Fibroblast of peridontal ligament (primary cell): Measurements from ENCODE around the gene CRABP2.

Experiments used
- DNase-seq: peaks from one replicate; pipeline ENCODE4 v3.0.0-alpha.2; 2010; ENCODE audit errors: extremely low read depth

The CRABP2 gene

DNA sequence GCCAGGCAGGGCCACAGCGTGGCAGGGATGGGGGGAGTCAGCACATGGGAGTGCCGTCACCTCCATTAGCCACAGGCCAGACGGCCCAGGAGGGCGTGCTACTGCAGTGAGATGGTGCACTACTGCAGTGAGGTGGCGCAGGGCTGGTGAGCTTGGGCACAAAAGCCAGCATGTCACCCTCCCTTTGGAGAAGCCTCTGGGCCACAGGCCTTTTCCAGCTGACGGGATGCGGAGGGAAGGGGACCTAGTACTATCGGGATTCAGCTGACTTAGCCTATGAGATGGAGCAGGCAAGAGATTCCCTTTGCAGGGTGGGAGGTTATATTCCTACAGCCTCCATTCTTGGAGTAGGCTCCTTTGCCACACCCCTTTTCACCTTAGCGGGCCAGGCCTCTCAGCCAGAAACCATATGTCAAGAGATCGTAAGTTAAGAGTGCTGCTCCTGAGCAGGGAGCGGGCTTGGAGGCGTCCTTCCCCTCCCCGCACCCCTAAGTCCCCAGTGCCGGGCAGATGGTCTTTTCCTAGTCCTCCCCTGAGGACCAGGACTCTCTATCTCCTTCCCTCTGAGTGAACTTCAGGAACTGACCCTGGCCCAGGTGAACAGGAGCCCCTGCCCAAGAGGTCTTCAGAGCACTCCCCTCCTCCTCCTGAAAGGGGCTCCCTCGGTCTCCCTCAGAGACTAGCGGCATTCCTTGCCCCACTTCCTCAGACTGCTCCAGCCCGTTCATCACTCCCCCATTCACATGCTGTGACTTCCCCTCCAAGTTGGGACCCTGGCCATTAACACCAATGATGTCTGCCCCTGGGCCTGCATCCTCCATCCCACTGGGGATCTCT lies 36.4 kb downstream of the CRABP2 start:
- no peak for DNase-seq

DNA sequence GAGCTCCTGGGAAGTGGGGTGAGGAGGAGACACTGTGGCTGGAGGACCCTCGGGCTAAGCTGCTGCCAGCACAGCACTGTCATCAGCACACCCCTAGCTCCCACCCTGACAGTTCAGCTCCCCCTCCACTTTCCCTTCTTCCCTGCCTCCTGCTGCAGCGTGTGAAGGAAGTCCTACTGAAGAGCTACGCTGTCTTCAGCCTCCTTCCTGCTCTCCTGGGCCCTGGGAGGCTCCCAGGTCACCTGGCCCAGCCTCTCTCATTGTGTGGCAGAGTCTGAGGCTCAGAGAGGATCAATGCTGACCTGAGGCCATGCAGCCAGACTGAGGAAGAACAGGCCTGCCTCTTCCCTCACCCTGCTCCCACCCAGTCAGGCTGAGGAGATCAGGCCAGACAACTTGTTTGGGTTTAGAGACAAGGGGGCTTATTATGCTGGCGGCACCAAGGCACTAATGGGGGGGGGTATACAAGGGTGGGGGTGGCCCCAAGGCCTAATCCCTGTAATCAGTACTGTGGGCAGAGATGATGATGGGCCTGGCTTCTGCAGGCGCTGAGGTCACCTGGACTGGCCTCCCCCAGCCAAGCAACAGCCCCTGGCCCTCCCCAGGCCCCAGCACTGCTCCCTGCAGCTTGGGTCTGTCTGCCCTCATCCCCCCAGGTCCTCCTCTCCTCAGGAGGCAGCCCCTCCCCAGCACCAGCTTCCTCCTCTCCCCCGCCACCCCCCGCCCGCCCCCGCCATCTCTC lies 37.2 kb downstream of the CRABP2 start:
- DNase-seq: no peak

DNA sequence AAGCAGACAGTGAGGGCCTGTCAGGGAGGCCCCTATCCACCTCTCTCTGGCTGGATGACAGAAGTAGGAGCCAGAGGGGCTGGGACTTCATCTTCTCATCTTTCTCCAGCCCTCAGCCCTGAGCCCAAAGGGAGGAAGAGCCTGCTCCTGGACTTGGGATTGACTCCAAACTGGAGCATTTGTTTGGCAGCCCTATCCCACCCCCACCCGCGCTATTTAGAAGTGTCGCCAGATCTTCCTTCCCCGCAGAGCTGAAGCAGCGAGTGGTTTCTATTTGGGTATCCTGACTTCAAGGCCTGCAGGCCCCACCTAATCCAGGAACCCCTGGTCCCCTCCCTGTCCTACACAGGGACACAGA lies 37.8 kb downstream of the CRABP2 start:
- peak; percentile 54 for DNase-seq

DNA sequence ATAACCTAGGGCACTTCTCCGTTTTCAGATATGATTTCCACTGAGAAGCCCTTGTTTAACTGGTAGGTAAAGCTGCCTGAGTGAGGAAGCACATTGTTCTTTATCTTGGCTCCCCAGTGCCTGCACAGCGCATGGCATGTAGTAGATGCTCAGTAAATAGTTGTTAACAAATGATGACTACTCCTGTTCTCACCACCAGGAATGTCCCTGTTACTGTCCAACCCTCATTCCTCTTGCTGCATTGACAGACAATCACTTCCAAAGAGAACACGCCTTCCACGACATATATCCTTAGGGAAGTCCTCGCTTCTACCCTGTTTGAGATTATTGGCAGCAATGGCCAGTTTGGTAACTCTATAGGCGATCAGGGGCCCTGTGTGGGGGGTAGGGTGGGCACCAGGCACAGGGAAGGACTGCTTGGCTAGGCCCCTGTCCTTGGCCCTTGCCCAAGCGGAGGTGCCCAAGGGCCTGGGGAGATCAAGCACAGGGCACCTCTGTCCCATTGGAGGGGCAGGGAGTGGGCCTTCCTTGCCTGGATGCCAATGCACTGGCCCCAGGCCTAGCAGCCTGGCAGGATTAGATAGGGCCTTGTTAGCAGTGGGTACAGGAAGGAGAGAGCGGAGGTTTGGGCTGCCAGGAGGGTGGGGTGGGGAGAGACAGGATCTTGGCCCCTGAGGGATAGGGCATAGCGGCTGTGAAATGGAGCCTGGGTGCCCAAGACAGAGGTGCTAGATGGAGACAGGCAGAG lies 38.3 kb downstream of the CRABP2 start:
- no peak for DNase-seq

DNA sequence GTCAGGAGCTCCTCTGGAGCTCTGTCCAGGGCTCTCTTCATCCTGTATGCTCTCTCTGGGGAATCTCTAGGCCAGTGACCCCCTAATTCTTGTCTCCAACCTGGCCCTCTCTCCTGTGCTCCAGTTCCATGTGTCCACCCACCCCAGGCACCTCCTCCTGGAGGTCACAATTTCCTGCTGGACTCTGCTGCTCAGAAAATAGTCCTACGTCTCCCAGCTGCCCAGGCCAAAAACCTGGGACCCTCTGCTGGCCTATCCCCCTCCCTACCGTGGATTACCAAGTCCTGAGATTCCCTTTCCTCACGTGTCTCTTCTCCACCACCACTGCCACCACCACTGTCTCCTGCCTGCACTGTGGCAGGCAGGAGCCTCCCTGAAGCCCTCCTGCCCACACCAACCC lies 39.8 kb downstream of the CRABP2 start:
- DNase-seq: no peak

DNA sequence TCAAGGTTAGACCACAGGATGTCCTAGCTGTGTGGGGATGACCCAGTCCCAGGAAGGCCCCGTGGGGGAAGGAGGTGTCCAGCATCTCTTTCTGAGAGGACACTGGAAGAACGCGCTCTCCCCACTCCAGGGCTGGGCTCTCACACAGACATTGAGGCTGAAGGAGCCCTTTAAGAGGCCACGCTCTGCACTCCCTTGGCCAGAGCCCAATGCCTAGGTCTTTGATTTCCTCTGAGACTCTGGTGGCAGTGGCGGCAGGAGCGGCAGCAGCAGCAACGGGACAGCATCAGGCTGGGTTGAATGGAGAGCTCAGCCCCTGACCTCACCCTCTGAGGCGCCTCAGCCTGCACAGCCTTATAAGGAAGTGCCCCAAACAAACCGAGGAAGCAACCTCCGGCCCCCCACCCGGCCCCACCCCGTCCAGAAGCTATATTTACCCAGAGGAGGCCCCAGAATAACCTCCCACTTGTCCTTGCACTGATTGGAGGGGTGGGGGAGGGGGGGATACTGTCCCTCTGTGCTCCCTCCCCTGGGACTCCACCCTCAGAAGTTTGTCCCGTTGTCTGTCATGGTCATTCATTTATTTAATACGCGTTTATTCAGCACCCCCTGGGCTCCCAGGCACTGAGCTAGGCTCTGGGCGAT lies 40.5 kb downstream of the CRABP2 start:
- peak; percentile 31 for DNase-seq

DNA sequence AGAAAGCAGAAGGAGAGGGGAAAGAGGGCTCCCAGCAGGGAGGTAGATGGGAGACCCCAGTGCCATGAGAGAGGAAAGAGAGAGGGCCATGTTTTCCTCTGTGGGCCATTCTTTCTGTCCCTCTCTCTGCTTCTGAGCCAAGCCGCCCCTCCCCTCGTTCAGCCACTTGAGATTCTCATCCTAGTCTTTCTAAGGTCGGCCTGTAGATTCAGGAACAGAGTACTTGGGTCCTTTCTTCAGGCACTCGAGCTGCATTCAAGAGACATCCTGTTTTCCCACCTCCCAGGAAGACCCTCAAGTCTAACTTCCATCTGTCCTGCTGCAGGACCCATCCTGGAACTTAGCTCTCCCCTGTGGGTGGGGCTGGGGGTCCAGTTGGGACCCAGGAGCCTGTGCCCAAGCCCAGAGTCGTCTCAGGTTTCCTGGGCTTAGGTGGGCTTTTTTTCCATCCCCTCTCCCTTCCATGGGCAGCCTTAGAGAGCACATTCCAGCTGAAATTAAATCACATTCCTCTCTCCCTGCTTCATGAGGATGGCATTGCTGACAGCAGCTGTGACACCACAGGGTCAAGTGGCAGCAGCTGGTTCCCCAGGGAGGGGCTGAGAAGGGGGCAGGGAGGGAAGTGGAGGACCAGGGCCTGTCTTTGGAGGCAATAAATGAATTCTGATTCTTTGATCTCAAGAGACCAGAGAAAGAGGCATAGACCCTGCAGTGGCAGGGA lies 41.2 kb downstream of the CRABP2 start:
- DNase-seq: peak; percentile 30

DNA sequence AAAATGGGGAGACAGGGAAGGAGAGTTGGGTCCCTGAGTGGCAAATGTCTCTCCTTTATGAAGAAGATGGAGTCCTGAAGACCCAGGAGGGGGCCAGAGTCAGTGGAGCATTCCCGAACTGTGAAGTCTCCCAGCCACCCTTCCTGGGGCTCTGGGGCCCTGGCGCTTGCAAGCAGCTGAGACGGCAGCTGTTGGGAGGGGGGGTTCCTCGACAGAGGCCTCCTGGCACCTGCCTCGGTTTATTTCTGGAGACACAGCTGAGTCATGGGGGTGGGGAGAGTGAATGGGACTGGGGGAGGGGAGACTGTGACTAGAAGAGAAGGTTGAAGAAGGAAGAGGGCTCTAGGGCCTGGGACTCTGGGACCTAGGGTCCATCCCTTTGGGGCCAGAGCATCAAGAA lies 42.2 kb downstream of the CRABP2 start:
- DNase-seq: no peak

DNA sequence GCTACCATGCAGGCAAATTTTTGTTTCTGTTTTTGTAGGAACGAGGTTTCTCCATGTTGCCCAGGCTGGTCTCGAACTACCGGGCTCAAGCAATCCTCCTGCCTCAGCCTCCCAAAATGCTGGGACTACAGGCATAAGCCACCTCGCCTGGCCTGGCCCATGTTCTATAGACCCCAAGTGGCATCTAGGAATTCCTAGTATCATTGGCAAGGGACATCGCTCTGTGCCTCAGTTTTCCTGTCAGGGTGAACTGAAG lies 42.7 kb downstream of the CRABP2 start:
- DNase-seq: no peak

DNA sequence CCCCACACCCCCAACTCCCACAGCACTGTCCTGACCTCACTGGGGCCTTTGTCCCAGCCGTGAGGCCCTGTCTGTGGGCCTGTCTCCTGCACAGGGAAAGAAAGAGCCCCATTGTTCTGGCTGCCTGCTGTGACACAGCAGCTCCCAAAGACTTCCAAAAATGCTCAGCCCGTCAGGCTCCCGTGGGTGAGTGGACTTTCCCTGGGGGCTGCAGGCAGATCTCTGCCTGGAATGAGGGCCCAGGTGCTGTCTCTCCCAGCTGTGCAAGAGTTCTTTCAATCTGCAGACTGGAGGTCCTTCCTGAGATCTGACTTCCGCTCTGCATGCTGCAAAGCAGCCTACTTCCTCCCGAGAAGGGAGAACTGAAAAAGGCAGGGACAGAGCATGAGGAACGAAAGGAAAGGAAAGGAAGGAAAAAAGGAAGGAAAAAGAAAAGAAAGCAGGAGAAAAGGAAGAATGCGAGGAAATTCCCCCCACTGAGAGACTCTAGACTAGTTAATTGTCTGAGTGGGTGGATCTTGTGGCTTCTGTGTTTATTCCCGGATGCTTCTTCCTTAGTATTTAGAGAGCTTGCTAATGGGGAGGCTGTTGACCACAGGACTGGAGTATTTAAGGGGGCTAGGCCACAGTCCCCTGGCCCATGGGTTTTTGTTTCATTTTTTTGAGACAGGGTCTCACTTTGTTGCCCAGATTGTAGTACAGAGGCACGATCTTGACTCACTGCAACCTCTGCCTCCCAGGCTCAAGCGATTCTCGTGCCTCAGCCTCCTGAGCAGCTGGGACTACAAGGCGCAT lies 43.2 kb downstream of the CRABP2 start:
- peak; percentile 44 for DNase-seq

DNA sequence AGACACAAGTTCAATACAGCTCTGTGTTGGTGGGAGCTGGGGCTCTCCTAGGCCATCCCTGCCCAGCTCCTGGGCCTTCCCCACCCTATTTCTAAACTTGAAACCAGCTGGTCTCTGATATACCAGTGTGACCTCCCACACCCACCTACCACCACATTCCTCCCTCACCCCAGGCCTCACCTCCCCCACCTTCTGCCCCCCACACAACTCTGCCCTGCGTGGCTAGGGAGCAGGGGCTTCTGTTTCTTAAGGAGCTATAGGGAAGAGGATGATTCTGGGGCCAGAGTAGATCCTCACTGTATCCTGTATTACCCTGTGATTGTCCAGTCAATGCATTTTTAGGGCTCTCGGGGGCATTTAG lies 44.7 kb downstream of the CRABP2 start:
- no peak for DNase-seq

DNA sequence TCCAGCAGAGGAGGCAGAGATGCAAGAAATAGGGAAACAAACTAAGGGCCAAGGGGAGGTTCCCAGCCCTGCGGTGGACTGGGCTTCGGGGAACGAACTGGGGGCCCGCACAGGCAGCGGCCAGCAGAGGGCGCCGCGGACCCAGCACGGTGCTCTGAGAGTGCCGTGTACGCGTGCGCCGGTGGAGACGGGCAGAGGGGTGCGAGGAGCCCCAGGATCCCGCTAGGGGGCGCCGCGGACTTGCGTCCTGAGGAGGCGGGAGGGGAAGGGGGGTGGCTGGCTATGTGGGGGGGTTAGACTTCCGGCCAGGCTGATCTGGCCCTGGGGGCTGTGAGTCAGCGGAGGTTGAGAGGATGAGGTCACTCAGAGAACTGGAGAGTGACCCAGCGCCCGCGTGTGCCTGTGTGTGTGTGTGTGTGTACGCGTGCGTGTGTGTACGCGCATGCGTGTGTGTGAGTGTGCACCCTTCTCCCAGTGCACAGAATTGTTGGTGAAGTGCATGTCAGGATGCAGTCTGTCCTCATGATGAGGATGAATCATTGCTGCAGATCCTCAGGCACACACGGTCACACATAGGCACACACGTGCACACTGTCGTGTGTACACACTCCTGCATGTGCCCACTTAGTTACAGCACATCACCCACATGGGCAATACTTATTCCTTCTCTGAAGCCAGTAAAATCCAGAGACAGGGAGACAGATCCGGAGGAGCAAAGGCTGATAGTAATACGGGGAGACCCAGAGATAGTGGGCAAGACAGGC lies 45.2 kb downstream of the CRABP2 start:
- DNase-seq: peak; percentile 97

DNA sequence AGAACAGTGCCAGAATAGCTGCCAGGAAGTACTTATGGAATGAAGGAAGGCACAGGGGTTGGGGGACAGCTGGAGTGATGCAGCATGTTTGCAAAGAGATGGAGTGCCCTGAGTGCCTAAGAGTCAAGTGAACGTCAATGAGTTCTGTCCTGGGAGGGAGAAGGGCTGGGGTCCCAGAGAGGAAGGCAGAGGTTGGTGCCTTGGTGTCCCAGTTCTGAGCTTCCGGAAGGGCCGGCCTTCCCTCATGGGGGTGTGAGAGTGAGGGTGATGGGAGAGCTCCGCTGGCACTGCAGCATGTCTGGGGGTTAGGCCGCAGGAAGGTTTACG lies 45.8 kb downstream of the CRABP2 start:
- DNase-seq: no peak

DNA sequence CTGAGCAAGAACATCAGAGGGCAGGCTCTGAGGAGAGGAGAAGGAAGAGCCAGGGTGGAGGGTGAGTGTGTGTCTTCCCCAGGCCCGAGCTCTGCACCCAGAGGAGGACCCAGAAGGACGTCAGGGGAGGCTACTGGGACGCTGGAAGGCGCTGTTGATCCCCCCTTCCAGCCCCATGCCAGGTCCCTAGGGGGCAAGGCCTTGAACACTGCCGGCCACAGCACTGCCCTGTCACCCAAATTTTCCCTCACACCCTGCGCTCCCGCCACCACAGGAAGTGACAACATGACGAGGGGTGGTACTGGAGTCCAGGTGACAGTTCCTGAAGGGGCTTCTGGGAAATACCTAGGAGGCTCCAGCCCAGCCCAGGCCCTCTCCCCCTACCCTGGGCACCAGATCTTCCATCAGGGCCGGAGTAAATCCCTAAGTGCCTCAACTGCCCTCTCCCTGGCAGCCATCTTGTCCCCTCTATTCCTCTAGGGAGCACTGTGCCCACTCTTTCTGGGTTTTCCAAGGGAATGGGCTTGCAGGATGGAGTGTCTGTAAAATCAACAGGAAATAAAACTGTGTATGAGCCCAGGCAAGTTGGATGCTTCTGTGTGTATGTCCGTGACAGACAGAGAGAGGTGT lies 46.3 kb downstream of the CRABP2 start:
- no peak for DNase-seq

DNA sequence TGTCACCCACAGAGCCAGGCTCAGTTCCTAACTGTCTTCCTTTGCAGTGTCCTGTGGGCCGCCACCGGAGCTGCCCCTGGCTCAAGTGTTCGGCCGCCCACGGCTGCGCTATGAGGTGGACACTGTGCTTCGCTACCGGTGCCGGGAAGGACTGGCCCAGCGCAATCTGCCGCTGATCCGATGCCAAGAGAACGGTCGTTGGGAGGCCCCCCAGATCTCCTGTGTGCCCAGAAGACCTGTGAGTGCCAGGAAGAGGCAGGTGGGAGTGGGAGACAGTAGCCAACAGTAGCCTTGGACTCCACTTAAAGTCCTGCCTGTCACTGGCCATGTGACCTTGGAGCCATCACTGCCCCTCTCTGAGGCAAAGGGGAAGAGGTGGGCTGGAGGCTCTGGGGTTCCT lies 46.9 kb downstream of the CRABP2 start:
- no peak for DNase-seq

DNA sequence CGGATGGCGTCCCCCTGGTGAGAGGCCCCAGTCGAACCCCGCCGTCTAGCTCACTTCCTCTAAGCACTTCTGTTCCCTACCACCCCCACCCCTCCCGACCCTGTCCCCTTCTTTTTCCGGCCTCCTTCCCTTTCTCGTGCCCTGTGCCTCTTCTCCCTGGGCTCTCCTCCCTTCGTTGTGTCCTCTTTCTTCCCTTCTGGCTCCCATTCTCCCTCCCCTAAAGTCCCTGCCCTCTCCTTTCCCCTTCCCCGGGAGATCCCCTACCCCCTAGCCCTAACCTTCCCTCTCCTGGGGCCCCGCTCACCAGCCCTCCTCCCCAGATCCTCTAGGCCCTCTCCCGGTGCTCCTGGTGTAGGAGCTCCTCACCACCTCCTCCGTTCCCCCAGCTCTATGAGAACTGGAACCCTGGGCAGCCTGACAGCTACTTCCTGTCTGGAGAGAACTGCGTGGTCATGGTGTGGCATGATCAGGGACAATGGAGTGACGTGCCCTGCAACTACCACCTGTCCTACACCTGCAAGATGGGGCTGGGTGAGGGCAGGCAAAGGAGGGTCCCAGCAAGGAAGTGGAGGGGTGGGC lies 47.6 kb downstream of the CRABP2 start:
- no peak for DNase-seq

DNA sequence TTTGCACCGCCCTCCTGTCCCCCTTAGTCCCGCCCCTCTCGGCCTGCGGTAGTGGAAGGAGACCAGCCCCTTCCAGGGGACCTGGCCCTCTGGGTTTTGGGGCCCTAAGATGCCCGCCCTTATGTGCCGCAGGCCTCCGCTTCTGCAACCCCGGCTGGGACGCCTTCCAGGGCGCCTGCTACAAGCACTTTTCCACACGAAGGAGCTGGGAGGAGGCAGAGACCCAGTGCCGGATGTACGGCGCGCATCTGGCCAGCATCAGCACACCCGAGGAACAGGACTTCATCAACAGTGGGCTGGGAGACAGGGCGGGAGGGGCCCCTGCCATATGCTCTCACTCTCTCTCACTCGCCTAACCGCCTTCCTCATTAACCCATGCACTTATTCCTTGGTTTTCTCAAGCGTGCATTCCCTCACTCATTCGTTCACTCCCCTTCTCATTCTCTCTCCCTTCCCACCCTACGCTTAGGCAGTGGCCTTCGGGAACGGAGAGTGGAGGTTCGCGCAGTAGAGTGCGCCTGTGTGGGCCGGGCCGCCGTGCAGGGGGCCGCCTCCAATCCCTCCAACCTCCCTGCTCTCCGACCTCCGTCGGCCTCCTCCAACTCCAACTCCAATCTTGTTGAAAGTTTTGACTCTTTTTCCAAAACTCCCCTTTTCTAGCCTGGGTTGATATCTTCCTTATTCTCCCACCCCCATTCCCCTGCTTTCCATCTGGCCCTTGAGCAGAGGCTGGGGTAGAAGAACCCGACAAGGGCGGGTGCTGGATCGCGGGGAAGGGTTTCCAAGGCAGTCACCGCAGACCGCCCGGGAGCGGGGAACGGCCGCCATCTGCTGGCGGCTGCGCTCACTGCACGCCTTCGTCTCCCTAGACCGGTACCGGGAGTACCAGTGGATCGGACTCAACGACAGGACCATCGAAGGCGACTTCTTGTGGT lies 48.3 kb downstream of the CRABP2 start:
- peak; percentile 60 for DNase-seq

DNA sequence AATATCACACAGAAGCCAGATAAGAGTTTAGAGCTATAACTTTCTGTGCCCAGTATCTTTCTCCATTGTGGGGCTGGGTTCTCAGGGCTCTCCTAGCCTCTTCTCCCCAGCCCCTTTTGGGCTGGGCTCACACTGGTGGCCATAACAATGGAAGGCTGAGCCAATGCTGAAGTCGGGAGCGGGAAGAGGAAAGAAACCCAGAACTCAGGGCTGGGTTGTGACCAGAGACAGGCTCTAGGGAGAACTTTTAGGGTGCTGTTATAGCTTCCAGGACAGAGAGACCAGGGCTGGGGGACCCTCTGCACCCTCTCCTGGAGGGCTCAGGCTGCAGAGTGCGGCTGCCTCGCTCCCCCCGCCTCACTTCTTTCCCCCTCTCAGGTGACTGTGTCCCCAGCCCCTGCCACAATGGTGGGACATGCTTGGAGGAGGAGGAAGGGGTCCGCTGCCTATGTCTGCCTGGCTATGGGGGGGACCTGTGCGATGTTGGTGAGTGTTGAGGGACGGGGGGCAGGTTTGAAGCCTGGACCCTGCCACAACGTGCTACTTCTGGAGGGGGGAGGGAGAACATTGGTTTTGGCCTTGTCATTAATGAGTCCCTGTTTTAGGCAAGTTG lies 49.4 kb downstream of the CRABP2 start:
- DNase-seq: no peak
